Naive thymus-derived CD4-positive, alpha-beta T cell (primary cell): ENCODE measurements around the gene DAW1. TPM values are rescaled to one million over a fixed set of nuclear protein-coding genes. Genes with fewer than 3 reads are reported as not detected.

Experiments
- ATAC-seq: fragments of 150-1000 bp; cut with Tn5 transposase; 2 replicates; pipeline ENCODE4 v1.10.0; 2021; ENCODE audit warnings: mild to moderate bottlenecking, moderate library complexity
- CTCF ChIA-PET: fragments of 350-600 bp; sonication (Branson Sonifier 250); formaldehyde crosslinking; loops from one replicate; lab custom pipeline; 2021; ENCODE audit warnings: antibody characterized with exemption; lab: Charles Lee
- POLR2A ChIA-PET: fragments of 350-600 bp; sonication (Branson Sonifier 250); formaldehyde crosslinking; loops from one replicate; lab custom pipeline; 2021; ENCODE audit warnings: antibody characterized with exemption, inconsistent platforms; lab: Charles Lee
- DNase-seq, 9 donors: peaks; one replicate each; pipeline versions ENCODE4 v3.0.0 to v3.0.0-alpha.2; 2020 to 2022; ENCODE audit warnings: mixed read lengths in 1 of 9
- H3K27ac ChIP-seq: one replicate; pipeline ENCODE4 v1.7.0; 2013; ENCODE audit warnings: mild to moderate bottlenecking, low read depth, low read length, moderate library complexity
- H3K27me3 ChIP-seq, 2 donors: one replicate each; pipeline ENCODE4 v1.7.0; 2013; ENCODE audit warnings: low read length in 2 of 2, mild to moderate bottlenecking in 2 of 2, moderate library complexity in 2 of 2; ENCODE audit not compliant: control insufficient read depth in 2 of 2, insufficient read depth in 2 of 2
- H3K36me3 ChIP-seq, 3 experiments: 1 replicate in 2 of 3; 2 replicates in 1 of 3; pipeline ENCODE4 v1.7.0; 2013; ENCODE audit warnings: low read length in 3 of 3, mild to moderate bottlenecking in 3 of 3, moderate library complexity in 1 of 3; ENCODE audit not compliant: insufficient read depth in 3 of 3, control insufficient read depth in 2 of 3
- H3K4me1 ChIP-seq, 2 donors: one replicate each; pipeline ENCODE4 v1.7.0; 2013; ENCODE audit warnings: low read length in 2 of 2, mild to moderate bottlenecking in 2 of 2, moderate library complexity in 1 of 2; ENCODE audit not compliant: control insufficient read depth in 2 of 2, insufficient read depth in 2 of 2
- H3K4me3 ChIP-seq: 2 replicates; pipeline ENCODE4 v1.7.0; 2013; ENCODE audit warnings: mild to moderate bottlenecking, low read length
- H3K9me3 ChIP-seq, 3 experiments: 1 replicate in 2 of 3; 2 replicates in 1 of 3; pipeline ENCODE4 v1.7.0; 2013; ENCODE audit warnings: low read length in 3 of 3; ENCODE audit not compliant: control insufficient read depth in 2 of 3
- H3K27ac Mint-ChIP-seq, 9 donors: one replicate each; pipeline ENCODE4 v1.8.0; 2020 to 2022; ENCODE audit warnings: mixed read lengths in 9 of 9, mild to moderate bottlenecking in 8 of 9, moderate library complexity in 5 of 9, inconsistent platforms in 2 of 9
- H3K27me3 Mint-ChIP-seq, 5 donors: one replicate each; pipeline ENCODE4 v1.8.0; 2021 to 2022; ENCODE audit warnings: mixed read lengths in 5 of 5, mild to moderate bottlenecking in 1 of 5
- H3K36me3 Mint-ChIP-seq, 5 donors: one replicate each; pipeline ENCODE4 v1.8.0; 2020 to 2022; ENCODE audit warnings: mixed read lengths in 5 of 5, mild to moderate bottlenecking in 3 of 5, inconsistent platforms in 1 of 5
- H3K4me1 Mint-ChIP-seq, 7 donors: one replicate each; pipeline ENCODE4 v1.8.0; 2020 to 2022; ENCODE audit warnings: mixed read lengths in 7 of 7, mild to moderate bottlenecking in 3 of 7, inconsistent platforms in 1 of 7
- H3K4me3 Mint-ChIP-seq, 10 donors: one replicate each; pipeline ENCODE4 v1.8.0; 2020 to 2022; ENCODE audit warnings: mild to moderate bottlenecking in 10 of 10, mixed read lengths in 10 of 10, moderate library complexity in 6 of 10, inconsistent platforms in 2 of 10
- H3K9me3 Mint-ChIP-seq, 11 donors: one replicate each; pipeline ENCODE4 v1.8.0; 2020 to 2022; ENCODE audit warnings: mixed read lengths in 11 of 11, mild to moderate bottlenecking in 4 of 11, inconsistent platforms in 1 of 11, moderate library complexity in 1 of 11
- intact Hi-C, 2 donors: fragments of 100-400 bp; cut with micrococcal nuclease; formaldehyde crosslinking; loops; one replicate each; pipeline ENCODE4 v1.15.1; 2023
- polyA plus RNA-seq, 2 donors: library from polyadenylated mRNA; unstranded; fragments of 300-500 nt; fragmentation: Illumina TruSeq; gene quantifications; one replicate each; pipeline ENCODE4 v1.2.3, GENCODE V29; 2021
- total RNA-seq, 6 experiments: library from RNA in 5 of 6; stranded (reverse) in 5 of 6; gene quantifications; 1 replicate in 5 of 6; 2 replicates in 1 of 6; pipeline ENCODE4 v1.2.3 and lab custom pipeline; 2021 to 2026

Gene DAW1
- not detected for total RNA-seq
- not detected for polyA plus RNA-seq
- not detected for total RNA-seq (lab: John Stamatoyannopoulos, UW)

DNA sequence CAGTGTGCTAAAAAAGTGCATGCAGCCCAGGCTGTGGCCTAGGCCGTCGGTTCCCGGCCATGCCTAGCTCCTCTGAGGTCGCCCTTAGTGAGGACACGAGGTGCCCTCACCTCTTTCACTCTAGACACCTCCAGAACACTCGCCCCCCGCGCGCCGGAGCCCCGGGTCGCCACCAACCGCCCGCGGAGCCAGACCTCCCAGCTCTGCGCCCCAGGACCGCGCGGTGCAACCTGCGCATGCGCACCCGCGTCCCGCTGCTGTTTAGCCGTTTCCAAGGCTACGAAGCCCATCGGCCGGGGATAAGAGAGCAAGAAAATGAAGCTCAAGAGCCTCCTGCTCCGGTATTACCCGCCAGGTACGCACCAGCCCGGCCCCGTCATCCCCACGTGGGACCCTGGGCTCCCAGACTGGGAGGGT, at the start of gene DAW1:
Gene DAW1 (plus strand): TSS at position 257 of the 417 bp plus-strand sequence. CDS start 59 bp downstream, at position 316.
- H3K4me1 Mint-ChIP-seq = peaks cover 0 to 3% (median 0%) of the 10 kb centered on the region in 7 donors
- peaks cover 0 to 5% (median 0%) of the 10 kb centered on the region in 11 donors for H3K9me3 Mint-ChIP-seq
- Histone ChIP-seq H3K9me3 (no peaks in the 10 kb centered on the region), H3K27ac (no peak within 1 kb of the TSS), H3K27me3 (peaks cover 0 to 5% of the 10 kb centered on the region in 2 donors), H3K4me3 (no peak within 1 kb of the TSS), H3K36me3 (no peaks in the 10 kb centered on the region), H3K4me1 (no peaks in the 10 kb centered on the region)
- intact Hi-C loops = no loop called here
- DNase-seq (peak in 6 of 9 donors; percentile 9 to 45 (median 16)), ATAC-seq (peak; percentile 57)
- no peak within 1 kb of the TSS for H3K27ac Mint-ChIP-seq
- ChIA-PET CTCF (no interaction called here), POLR2A (no interaction called here)
- H3K36me3 Mint-ChIP-seq = peaks cover 0 to 5% (median 0%) of the 10 kb centered on the region in 5 donors
- H3K27me3 Mint-ChIP-seq = peaks cover 33 to 55% (median 37%) of the 10 kb centered on the region in 5 donors
- peak within 1 kb of the TSS in 2 of 10 donors; percentile 14 to 20 for H3K4me3 Mint-ChIP-seq

DNA sequence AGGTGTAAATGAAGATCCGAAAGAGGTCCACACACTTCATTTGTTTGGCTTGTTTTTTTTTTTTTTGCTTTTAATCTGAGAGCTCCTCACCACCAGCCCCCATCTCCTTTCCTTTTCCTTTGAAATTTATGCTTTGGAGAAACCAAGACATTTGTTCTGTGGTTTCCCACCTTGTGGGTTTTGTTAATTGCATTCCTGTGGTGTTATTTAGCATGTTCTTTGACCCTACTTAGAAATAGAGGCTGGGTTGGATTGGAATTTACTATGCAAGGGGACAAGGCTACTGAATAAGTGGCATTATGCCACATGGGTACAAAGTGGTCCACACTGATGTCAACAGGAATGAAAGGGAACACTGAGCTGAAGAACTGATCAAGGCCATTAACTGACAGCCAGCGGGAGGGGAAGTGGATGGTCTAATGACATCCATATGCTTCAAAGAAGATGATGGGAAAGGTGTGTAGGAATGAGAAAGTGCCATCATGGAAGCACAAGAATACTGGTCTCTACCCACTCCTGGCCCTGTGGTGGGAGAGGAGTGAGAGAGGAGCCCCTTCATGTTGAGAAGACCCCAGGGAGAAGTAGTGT, 48.9 kb upstream of the DAW1 start:
- Mint-ChIP-seq H3K36me3 (peaks cover 0 to 5% (median 0%) of the 10 kb centered on the region in 5 donors), H3K4me3 (no peak overlapping the region), H3K9me3 (peaks cover 0 to 11% (median 4%) of the 10 kb centered on the region in 11 donors), H3K4me1 (peaks cover 0 to 10% (median 0%) of the 10 kb centered on the region in 7 donors), H3K27me3 (peaks cover 0 to 34% (median 24%) of the 10 kb centered on the region in 5 donors), H3K27ac (no peak overlapping the region)
- no peaks in the 10 kb centered on the region for H3K36me3 ChIP-seq
- H3K9me3 ChIP-seq = no peaks in the 10 kb centered on the region
- no peaks in the 10 kb centered on the region for H3K4me1 ChIP-seq
- ChIA-PET POLR2A (no interaction called here), CTCF (no interaction called here)
- intact Hi-C loops = no loop called here
- no peak overlapping the region for H3K4me3 ChIP-seq
- ATAC-seq = no peak
- no peak overlapping the region for H3K27ac ChIP-seq
- no peaks in the 10 kb centered on the region for H3K27me3 ChIP-seq
- DNase-seq = no peak

DNA sequence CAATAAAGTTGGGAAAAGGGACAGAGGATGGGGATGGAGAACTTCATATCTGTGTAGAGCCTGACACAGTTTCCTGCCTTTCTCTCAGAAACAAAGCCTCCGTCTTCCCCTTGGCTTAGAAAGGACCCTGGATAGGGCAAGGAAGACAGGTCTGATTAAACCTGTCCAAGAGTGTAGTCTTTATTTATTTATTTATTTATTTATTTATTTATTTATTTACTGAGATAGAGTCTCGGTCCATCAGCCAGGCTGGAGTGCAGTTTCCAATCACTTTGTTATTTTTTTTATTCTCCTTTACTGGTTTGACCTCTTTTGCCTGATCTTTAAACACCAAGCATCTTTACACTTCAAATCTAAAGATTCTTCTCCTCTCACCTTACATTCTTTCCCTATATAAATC, 47.5 kb upstream of the DAW1 start:
- no peak overlapping the region for H3K27ac ChIP-seq
- Mint-ChIP-seq H3K27me3 (peaks cover 0 to 35% (median 14%) of the 10 kb centered on the region in 5 donors), H3K36me3 (peaks cover 0 to 5% (median 0%) of the 10 kb centered on the region in 5 donors), H3K27ac (no peak overlapping the region), H3K9me3 (peaks cover 0 to 11% (median 4%) of the 10 kb centered on the region in 11 donors), H3K4me1 (peaks cover 0 to 5% (median 0%) of the 10 kb centered on the region in 7 donors), H3K4me3 (no peak overlapping the region)
- intact Hi-C loops = no loop called here
- H3K27me3 ChIP-seq = no peaks in the 10 kb centered on the region
- ATAC-seq (no peak), DNase-seq (no peak)
- CTCF ChIA-PET = no interaction called here
- no peak overlapping the region for H3K4me3 ChIP-seq
- H3K9me3 ChIP-seq = no peaks in the 10 kb centered on the region
- H3K36me3 ChIP-seq = no peaks in the 10 kb centered on the region
- no peaks in the 10 kb centered on the region for H3K4me1 ChIP-seq
- POLR2A ChIA-PET = no interaction called here

GRCh38 chr2:227824711-227825110, 46.7 kb upstream of the DAW1 start:
- no peaks in the 10 kb centered on the region for H3K4me1 ChIP-seq
- no peaks in the 10 kb centered on the region for H3K36me3 ChIP-seq
- no peak overlapping the region for H3K27ac ChIP-seq
- no peak for ATAC-seq
- CTCF ChIA-PET = no interaction called here
- H3K4me1 Mint-ChIP-seq = peaks cover 0 to 5% (median 0%) of the 10 kb centered on the region in 7 donors
- H3K4me3 ChIP-seq = no peak overlapping the region
- POLR2A ChIA-PET = no interaction called here
- no peaks in the 10 kb centered on the region for H3K27me3 ChIP-seq
- H3K4me3 Mint-ChIP-seq = no peak overlapping the region
- H3K27ac Mint-ChIP-seq = no peak overlapping the region
- no peaks in the 10 kb centered on the region for H3K9me3 ChIP-seq
- peaks cover 0 to 35% (median 13%) of the 10 kb centered on the region in 5 donors for H3K27me3 Mint-ChIP-seq
- H3K36me3 Mint-ChIP-seq = peaks cover 0 to 5% (median 0%) of the 10 kb centered on the region in 5 donors
- no peak for DNase-seq
- intact Hi-C loops = no loop called here
- H3K9me3 Mint-ChIP-seq = peaks cover 0 to 11% (median 4%) of the 10 kb centered on the region in 11 donors

- intact Hi-C loops = no loop called here
- CTCF ChIA-PET = interaction anchor here (0.6 to 0.7 kb wide), 2 partner anchors 8 to 443 kb away, joined by 3 read pairs; no protein-coding TSS in a partner anchor
Measured at GRCh38 chr2:227826019-227826521, 45.4 kb upstream of the DAW1 start.

GRCh38 chr2:227826563-227826962, 44.9 kb upstream of the DAW1 start:
- Mint-ChIP-seq H3K27ac (no peak overlapping the region), H3K36me3 (no peaks in the 10 kb centered on the region), H3K4me3 (no peak overlapping the region), H3K9me3 (peaks cover 0 to 5% (median 0%) of the 10 kb centered on the region in 11 donors), H3K27me3 (peaks cover 0 to 20% (median 7%) of the 10 kb centered on the region in 5 donors), H3K4me1 (peaks cover 0 to 5% (median 0%) of the 10 kb centered on the region in 7 donors)
- Histone ChIP-seq H3K4me1 (no peaks in the 10 kb centered on the region), H3K9me3 (no peaks in the 10 kb centered on the region), H3K27ac (no peak overlapping the region), H3K4me3 (no peak overlapping the region), H3K36me3 (no peaks in the 10 kb centered on the region), H3K27me3 (no peaks in the 10 kb centered on the region)
- ATAC-seq (no peak), DNase-seq (no peak)
- intact Hi-C loops = no loop called here
- POLR2A ChIA-PET = no interaction called here
- CTCF ChIA-PET = no interaction called here

More at GRCh38 chr2:227826019-227826521, 45.4 kb upstream of the DAW1 start:
- no peaks in the 10 kb centered on the region for H3K36me3 Mint-ChIP-seq
- H3K27me3 ChIP-seq = no peaks in the 10 kb centered on the region
- no peak overlapping the region for H3K27ac ChIP-seq
- POLR2A ChIA-PET = no interaction called here
- H3K9me3 Mint-ChIP-seq = peaks cover 0 to 5% (median 0%) of the 10 kb centered on the region in 11 donors
- DNase-seq (no peak), ATAC-seq (no peak)
- no peak overlapping the region for H3K27ac Mint-ChIP-seq
- H3K4me3 Mint-ChIP-seq = peak overlapping the region in 1 of 10 donors; percentile 41
- H3K9me3 ChIP-seq = no peaks in the 10 kb centered on the region
- H3K4me1 Mint-ChIP-seq = peaks cover 0 to 5% (median 0%) of the 10 kb centered on the region in 7 donors
- peaks cover 0 to 25% (median 11%) of the 10 kb centered on the region in 5 donors for H3K27me3 Mint-ChIP-seq
- no peak overlapping the region for H3K4me3 ChIP-seq
- no peaks in the 10 kb centered on the region for H3K36me3 ChIP-seq
- no peaks in the 10 kb centered on the region for H3K4me1 ChIP-seq
